Measurements from ENCODE around the gene ACADVL.

GRCh38 chr17:7266784-7267183 lies 47.0 kb downstream of the ACADVL start:
- TF ChIP-seq SUZ12 (IDR thresholded peaks at IDR 0.05; ENCODE audit: extremely low read depth, insufficient read depth, insufficient read length) = no peak
- no peak for TF ChIP-seq YY1 (IDR thresholded peaks at IDR 0.05; ENCODE audit: insufficient read depth, insufficient read length)

Measured in NT2/D1 (cell line).